ENCODE measurements around the gene NUP43.
"Not testable (repeated sequence)": the region's sequence is repeated elsewhere in the genome, so short reads cannot be mapped to it uniquely, and the experiment has no call there.

The NUP43 gene

GRCh38 chr6:149691201-149691600, 55.1 kb downstream of the NUP43 start:
- no peak for DNase-seq (ENCODE audit: low read depth in 3 of 3)

DNA sequence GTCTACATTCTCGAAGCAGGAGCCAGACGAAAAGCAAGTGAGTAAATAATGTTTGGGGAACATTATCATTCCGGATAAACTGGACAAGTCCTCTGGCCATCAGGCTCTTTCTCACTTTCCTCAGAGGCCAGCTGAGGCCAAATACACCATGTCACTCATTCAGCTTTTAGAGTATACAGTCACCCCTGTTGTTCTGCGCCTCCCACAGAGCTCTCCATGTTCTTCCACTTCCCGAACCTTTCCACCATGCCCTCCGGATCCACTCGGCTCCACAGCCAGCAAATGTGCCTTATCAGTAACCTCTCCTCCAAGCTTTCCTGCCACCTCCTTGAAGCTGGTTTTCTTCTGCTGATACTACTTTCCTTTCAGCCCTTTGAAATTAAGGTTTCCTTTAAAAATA, 60.1 kb downstream of the NUP43 start:
- no peak for DNase-seq (ENCODE audit: low read depth in 3 of 3)

- DNase-seq (ENCODE audit: low read depth in 3 of 3): no peak
Measured at GRCh38 chr6:149683256-149683859, 63.0 kb downstream of the NUP43 start.

GRCh38 chr6:149681845-149682244, 64.5 kb downstream of the NUP43 start:
- not testable (repeated sequence) for DNase-seq (ENCODE audit: low read depth in 3 of 3)

- DNase-seq (ENCODE audit: low read depth in 3 of 3): no peak
Measured at GRCh38 chr6:149681209-149681608, 65.1 kb downstream of the NUP43 start.

- no peak for DNase-seq (ENCODE audit: low read depth in 3 of 3)
Measured at GRCh38 chr6:149680503-149680902, 65.8 kb downstream of the NUP43 start.
